Hippocampal formation (tissue), 2 donors: ENCODE data around the gene GAA.
"Not testable (repeated sequence)": the region's sequence is repeated elsewhere in the genome, so short reads cannot be mapped to it uniquely, and the experiment has no call there.

Experiments used
- DNase-seq, 2 donors: peaks; one replicate each; lab custom pipeline; 2025; lab: John Stamatoyannopoulos, UW

GAA gene

DNA sequence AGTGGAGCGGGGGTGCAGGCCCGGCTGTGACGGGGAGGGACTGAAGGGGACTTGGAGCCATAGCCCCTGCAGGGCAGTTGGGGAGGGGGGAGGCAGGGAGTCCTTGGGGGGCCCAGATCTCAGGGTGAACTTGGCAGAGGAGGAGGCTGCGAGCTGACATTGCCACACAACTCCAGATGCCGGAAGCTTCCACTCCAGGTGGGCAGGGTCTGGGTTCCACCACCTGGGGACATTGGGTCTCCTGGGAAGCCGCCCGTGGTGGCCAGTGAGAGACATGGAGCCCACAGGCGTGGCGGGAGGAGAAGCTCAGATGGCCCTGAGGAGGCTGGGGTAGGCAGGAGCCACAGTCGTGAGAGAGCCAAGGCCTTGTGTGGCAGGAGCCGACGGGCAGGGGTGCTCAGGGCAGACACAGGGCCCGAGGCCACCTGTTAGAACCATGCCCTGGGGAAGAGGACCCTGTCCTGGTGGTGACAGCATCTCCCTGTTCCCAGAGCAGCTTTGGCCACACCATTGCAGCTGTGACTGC lies 18.2 kb upstream of the GAA start:
- no peak for DNase-seq

DNA sequence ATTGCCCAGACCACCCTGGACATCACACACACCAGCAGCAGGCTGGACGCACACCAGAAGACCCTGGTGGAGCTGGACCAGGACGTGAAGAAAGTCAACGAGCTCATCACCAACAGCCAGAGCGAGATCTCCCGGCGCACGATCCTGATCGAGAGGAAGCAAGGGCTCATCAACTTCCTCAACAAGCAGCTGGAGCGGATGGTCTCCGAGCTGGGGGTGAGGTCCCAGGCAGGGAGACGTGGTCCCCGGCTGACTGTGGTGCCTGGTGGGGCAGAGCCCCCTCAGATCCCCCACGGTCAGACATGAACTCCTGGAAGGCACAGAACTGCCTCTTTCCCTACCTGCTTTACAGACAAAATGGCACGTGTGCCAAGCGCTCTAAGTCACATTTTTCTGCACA lies 16.6 kb upstream of the GAA start:
- no peak for DNase-seq

DNA sequence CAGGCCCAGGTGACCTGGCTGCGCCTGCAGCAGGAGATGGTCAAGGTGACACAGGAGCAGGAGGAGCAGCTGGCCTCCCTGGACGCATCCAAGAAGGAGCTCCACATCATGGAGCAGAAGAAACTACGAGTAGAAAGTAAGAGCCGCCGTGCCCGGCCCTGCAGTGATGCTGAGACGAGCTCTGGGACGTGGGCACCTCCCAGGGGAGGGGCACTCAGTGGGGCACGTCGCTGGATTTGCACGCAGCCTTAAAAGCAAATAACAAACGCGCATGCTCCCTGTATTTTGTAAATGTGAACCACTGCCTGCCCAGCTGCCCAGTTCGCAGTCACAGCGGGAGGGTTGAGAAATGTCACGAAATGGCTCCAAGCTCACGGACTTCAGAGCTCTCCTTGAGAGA lies 15.3 kb upstream of the GAA start:
- DNase-seq = no peak

DNA sequence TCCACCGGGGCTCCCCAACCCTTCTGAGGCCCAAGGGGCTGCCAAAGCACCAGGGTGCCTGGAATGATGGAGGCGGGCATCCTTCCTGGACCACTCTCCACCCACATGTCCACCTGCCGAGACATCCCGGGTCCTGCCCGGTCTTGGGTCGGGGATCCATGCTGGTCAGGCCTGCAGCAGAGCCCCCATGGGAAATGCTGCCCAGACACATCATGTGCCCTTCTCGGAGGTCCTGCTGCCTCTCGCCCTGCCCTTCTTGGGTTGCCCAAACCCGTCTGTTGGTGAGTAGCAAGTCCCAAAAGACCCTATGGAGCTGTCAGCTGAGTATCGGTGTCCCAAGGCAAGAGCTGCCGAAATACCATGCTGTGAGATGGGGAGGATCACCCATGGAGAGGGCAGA lies 14.8 kb upstream of the GAA start:
- DNase-seq = no peak

DNA sequence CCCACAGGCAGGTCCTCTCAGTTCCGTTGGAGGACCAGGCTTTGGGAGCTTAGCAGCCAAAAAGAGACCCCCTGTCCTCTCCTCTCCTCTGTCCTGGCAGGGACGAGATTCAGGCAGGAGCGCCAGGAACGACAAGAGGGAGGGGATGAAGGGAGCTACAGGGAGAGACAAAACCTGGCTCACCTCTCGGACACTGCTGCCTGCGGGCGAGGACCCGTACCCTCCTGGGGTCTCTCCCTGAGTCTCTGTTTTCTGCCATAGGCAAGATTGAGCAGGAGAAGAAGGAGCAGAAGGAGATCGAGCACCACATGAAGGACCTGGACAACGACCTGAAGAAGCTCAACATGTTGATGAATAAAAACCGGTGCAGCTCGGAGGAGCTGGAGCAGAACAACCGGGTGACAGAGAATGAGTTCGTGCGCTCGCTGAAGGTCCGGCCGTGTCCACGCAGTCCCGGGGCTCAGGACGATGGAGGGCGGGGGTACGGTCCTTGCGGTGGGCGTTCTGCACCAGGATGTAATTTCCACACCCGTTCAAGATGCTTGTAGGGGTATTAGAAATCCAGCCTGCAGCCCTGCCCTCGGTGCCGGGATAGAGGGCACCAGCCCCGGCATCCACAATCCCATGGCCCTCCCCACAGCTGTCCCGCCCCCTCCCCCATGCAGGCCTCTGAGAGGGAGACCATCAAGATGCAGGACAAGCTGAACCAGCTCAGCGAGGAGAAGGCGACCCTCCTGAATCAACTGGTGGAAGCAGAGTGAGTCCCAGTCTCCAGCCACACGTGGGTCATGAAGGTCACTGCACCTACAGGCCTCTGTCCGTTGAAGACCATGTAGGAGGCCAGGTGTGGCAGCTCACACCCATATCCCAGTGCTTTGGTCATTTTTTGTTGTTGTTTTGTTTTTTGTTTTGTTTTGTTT lies 13.8 kb upstream of the GAA start:
- no peak for DNase-seq

DNA sequence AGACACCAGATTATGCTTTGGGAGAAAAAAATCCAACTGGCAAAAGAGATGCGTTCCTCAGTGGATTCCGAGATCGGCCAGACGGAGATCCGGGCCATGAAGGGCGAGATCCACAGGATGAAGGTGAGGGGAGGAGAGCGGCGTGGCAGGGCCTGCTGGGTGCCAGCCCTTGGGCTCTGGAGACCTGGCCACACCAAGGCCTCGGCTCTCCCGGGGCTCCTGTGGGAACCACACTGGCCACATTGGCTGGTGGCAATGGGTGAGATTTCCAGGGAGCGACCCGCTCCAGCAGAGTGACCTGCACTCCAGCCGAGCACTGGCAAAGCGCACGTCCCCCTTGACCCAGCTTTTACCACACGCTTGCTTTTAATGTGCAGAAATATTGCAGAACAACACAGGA lies 11.6 kb upstream of the GAA start:
- no peak for DNase-seq

DNA sequence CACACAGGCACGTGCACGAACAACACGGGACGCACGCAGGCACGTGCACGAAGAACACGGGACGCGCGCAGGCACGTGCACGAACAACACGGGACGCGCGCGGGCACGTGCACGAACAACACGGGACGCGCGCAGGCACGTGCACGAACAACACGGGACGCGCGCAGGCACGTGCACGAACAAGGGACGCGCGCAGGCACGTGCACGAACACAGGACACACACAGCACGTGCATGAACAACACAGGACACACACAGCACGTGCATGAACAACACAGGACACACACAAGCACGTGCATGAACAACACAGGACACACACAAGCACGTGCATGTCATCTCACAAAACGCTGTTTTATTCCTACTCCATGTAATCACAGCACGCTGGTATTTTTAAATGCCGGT lies 11.2 kb upstream of the GAA start:
- not testable (repeated sequence) for DNase-seq

DNA sequence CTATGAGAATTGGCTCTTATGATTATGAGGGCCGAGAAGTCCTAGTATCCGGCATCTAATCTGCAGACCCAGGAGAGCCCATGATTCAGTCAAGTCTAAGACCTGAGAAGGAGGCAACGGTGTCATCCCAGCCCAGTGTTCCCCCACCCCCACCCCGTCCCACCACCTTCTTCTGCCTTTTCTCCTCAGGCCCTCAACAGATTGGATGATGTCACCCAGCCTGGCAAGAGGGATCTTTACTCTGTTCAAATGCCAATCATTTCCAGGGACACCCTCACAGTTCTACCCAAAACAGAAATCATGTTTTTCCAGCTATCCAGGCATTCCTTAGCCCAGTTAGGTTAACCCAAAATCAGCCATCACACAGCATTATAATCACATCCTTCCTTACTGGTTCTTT lies 10.0 kb upstream of the GAA start:
- no peak for DNase-seq

DNA sequence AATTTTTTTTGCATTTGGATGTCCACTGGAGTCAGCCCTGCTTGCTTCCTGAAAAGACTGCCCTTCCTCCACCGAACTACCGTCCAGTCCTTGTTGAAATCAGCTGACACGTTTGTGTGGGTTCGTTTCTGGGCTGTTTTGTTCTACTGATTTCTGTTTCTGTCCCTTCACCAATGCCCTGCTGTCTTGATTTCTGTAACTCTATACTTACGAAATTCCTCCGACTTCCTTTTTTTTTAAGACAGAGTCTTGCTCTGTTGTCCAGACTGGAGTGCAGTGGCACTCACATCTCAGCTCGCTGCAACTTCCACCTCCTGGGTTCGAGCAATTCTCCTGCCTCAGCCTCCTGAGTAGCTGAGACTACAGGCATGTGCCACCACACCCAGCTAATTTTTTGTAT lies 8.4 kb upstream of the GAA start:
- peak in 1 of 2 donors; percentile 9 for DNase-seq

DNA sequence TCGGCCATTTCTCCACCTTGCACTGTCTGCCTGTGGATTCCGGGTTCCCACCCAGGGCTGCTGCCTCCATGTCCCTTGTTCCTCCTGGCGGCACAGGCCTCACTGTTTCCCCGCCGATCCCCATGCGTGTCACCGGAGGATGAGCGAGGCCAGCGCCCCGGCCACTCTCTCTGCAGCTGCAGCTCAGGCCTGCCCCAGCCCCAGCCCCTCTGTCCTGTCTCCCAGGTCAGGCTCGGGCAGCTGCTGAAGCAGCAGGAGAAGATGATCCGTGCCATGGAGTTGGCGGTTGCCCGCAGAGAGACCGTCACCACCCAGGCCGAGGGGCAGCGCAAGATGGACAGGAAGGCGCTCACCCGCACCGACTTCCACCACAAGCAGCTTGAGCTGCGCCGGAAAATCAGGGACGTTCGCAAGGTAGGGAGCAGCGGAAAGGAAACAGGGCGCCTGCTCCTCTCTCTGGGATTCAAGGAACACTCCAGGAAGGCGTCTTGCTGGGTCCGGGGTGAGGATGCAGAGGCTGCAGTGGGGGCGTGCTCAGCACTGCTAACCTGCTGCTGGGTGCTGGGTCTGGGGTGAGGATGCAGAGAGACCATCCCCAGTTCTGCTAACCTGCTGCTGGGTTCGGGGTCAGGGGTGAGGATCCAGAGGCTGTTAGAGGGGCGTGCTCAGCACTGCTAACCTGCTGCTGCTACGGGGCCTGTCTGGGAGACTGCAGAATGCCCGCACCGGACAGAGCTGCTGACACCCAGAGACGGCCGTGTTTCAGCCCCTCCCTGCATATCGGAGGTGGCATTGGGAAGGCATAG lies 6.1 kb upstream of the GAA start:
- DNase-seq = no peak

DNA sequence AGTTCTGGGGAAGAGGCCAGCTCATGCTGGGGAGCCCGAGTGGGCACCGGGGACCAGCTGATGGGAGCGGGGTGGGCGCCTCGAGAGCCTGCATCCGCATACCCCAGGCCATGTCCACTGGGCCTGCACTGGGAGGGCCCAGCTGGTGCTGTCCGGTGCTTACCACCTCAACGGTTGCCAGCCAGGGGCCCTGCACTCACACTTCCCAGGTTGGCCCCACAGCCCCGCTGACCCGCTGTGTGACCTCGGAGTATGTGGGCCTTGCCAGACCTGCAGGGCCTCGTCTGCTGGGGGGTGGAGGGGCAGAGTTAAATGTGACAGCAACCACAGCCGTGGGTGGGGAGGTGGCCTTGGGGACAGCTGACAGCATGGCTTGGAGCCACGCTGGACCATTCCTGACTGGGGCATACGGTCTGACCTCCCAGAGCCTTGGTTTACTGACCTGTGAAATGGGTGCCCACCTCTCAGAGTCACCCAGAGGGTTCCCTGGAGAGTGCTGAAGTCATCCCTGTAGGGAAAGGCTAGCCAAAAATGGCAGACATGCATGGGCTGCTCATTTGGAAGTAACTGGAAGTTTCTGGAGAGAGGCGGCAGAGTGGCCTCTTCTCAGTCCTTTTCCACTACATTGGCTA lies 5.4 kb upstream of the GAA start:
- no peak for DNase-seq

DNA sequence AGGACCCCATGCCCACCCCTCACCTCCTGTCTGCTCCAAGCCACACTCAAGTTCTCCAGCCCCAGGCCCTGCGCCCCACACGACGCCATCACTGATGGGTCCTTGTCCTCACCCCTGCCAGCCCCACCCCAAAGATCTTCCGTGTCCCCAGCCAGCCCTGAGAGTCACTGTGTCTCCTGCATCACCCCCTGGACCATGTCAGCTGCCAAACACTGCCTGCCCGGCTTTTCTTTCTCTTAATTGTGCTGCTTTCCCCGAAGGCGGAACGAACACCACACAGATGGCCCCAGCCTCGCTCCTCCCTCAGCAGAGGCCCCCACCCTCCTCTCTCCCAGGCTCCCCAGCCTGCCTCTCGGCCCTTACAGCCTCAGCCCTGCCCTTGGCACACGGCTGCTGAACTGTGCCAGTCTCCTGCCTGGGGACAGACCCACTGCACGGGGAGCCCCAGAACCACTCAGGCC lies 4.8 kb upstream of the GAA start:
- no peak for DNase-seq

DNA sequence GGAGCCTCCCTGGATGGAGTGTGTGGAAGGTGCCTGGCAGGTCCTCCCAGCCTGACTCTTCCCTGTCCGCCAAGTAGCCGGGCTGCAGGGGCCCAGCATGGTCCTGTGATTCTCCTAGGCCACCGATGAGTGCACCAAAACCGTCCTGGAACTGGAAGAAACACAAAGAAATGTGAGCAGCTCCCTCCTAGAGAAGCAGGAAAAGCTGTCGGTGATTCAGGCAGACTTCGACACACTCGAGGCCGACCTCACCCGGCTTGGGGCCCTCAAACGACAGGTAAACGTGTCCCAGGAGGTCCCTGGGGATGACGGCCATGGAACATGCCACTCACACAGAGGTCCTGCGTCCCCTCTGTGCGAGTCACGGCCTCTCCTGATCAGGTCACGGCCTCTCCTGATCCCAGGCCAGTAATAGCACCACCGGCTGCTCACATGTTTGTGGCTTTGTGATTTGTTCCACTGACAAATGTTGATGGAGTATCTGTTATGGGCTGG lies 4.2 kb upstream of the GAA start:
- no peak for DNase-seq

DNA sequence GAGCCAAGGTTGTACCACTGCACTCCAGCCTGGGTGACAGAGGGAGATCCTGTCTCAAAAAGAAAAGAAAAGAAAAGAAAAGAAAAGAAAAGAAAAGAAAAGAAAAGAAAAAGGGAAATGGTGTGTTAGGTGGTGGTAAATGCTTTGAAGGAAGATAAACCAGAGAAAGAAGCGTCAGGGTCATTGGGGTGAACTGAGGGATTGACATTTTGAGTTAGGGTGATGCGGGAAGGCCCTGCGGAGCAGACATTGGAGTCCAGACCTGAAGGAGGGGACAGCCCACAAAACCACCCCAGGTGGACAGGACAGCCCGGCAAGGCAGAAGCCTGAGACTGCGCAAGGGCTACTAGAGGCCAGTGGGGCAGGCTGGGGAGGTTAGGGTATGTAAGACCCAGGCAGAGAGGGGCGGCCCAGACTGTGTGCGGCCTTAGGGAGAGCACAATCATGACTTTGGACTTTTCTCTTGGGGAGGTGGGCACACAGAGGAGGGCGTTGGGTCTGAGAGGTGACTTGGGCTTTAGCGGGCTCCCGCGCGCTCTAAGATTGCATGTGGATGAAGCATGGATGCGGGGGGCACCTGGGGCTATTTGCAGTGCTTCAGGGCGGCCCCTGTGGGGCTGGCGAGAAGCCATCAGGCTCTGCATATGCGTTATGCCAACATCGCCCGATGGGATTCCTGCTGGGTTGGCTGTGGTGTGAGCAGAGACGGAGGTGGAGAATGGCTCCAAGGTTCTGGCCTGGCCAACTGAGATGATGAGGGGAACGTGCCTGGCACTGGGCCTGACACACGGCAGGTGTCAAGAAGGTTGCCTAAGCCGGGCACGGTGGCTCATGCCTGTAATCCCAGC lies 3.3 kb upstream of the GAA start:
- DNase-seq = no peak

DNA sequence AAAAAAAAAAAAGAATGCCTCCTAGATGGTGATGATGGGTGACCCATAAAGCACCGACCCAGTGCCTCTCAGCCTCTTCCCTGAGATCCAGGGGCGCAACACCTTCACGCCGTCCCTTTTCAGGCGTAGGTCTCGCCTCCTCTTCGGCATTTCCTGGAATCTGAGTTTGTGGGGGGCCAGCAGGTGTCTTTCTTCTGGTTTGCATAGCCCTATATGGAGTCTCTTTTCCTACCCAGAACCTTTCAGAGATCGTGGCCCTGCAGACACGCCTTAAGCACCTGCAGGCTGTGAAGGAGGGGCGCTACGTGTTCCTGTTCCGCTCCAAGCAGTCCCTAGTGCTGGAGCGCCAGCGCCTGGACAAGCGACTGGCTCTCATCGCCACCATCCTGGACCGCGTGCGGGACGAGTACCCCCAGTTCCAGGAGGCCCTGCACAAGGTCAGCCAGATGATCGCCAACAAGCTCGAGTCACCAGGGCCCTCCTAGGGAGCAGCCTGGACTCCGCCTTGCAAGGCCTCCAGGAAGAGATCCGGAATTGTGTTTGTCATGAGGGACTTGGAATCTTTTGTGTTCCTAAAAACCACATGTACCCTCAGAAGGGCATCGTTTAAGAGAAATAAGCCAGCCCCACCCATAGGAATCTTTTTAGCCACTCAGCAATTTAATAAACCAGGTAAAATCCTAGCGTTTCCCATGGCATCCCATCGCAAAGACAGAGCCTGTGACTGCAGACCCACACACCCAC lies 1.9 kb upstream of the GAA start:
- no peak for DNase-seq

DNA sequence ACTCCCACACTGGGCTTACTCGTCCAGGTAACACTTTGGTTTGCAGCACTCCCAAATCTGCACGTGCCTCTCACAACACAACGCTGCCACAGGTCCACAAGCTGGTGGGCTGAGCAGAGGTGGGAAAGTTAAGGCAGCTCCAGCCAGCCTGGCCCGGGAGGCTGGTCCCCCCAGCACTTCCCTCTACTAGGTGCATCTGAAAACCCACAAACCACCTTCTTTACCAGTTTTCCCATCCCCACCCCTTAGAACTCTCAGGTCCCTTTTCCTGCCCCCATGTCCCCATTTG lies 1.4 kb upstream of the GAA start:
- DNase-seq = no peak

DNA sequence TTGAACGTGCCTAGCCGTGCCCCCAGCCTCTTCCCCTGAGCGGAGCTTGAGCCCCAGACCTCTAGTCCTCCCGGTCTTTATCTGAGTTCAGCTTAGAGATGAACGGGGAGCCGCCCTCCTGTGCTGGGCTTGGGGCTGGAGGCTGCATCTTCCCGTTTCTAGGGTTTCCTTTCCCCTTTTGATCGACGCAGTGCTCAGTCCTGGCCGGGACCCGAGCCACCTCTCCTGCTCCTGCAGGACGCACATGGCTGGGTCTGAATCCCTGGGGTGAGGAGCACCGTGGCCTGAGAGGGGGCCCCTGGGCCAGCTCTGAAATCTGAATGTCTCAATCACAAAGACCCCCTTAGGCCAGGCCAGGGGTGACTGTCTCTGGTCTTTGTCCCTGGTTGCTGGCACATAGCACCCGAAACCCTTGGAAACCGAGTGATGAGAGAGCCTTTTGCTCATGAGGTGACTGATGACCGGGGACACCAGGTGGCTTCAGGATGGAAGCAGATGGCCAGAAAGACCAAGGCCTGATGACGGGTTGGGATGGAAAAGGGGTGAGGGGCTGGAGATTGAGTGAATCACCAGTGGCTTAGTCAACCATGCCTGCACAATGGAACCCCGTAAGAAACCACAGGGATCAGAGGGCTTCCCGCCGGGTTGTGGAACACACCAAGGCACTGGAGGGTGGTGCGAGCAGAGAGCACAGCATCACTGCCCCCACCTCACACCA lies 724 bp downstream of the GAA start:
- DNase-seq = no peak

DNA sequence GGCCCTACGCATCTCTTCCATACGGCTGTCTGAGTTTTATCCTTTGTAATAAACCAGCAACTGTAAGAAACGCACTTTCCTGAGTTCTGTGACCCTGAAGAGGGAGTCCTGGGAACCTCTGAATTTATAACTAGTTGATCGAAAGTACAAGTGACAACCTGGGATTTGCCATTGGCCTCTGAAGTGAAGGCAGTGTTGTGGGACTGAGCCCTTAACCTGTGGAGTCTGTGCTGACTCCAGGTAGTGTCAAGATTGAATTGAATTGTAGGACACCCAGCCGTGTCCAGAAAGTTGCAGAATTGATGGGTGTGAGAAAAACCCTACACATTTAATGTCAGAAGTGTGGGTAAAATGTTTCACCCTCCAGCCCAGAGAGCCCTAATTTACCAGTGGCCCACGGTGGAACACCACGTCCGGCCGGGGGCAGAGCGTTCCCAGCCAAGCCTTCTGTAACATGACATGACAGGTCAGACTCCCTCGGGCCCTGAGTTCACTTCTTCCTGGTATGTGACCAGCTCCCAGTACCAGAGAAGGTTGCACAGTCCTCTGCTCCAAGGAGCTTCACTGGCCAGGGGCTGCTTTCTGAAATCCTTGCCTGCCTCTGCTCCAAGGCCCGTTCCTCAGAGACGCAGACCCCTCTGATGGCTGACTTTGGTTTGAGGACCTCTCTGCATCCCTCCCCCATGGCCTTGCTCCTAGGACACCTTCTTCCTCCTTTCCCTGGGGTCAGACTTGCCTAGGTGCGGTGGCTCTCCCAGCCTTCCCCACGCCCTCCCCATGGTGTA lies 1.5 kb downstream of the GAA start:
- DNase-seq = no peak

DNA sequence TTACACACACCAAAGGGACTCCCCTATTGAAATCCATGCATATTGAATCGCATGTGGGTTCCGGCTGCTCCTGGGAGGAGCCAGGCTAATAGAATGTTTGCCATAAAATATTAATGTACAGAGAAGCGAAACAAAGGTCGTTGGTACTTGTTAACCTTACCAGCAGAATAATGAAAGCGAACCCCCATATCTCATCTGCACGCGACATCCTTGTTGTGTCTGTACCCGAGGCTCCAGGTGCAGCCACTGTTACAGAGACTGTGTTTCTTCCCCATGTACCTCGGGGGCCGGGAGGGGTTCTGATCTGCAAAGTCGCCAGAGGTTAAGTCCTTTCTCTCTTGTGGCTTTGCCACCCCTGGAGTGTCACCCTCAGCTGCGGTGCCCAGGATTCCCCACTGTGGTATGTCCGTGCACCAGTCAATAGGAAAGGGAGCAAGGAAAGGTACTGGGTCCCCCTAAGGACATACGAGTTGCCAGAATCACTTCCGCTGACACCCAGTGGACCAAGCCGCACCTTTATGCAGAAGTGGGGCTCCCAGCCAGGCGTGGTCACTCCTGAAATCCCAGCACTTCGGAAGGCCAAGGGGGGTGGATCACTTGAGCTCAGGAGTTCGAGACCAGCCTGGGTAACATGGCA lies 2.2 kb downstream of the GAA start:
- no peak for DNase-seq
